Coronary artery (tissue), 2 donors: ENCODE measurements around the gene CCDC167.

Experiments used
- DNase-seq: peaks from one replicate; pipeline ENCODE4 v3.0.0-alpha.2; 2017; ENCODE audit warnings: low spot score
- H3K27ac ChIP-seq, 2 donors: fragments of 200-600 bp; sonication (generic); one replicate each; pipeline ENCODE4 v1.5.1; 2016 to 2019
- H3K4me3 ChIP-seq: fragments of 200-600 bp; sonication (generic); 2 replicates; pipeline ENCODE4 v1.5.1; 2016; ENCODE audit warnings: mild to moderate bottlenecking, moderate library complexity
- TF ChIP-seq, protein P1 (sequence below): fragments of 200-600 bp; sonication (generic); IDR thresholded peaks from one replicate; pipeline ENCODE4 v1.5.1; 2019; ENCODE audit warnings: antibody characterized with exemption

CCDC167 gene

DNA sequence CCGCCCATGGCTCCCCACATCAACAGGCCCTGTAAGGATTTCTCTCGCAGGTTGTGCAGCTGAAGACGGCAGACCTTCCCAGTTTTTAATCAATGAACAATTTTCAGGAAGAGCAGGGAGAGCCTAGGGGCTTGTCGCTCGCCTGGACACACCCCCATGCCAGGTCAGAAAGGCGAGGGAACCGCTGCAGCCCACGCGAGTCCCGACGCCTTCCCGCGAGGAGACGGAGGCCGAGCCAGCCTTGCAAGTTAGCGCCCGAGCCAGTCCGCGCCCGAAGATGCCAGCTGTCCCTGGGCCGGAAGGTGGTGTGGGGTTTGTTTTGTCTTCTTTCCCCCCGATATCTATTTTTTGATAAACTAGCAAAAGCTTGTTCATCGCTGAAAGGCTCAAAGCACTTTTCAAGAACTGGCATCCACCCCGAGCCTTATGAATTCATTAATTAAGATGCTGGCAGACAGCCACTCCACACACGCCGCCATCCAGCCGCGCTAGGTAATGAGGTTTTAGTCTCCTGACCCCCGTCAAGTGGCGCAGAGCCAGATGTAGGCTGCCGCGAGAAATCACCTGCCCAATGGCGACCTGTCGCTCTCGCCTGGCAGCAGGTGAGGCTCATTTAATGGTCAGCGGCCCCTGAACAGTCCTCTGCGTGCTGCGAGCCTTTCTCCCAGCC lies 6.6 kb downstream of the CCDC167 start:
- TF ChIP-seq, protein P1, sequence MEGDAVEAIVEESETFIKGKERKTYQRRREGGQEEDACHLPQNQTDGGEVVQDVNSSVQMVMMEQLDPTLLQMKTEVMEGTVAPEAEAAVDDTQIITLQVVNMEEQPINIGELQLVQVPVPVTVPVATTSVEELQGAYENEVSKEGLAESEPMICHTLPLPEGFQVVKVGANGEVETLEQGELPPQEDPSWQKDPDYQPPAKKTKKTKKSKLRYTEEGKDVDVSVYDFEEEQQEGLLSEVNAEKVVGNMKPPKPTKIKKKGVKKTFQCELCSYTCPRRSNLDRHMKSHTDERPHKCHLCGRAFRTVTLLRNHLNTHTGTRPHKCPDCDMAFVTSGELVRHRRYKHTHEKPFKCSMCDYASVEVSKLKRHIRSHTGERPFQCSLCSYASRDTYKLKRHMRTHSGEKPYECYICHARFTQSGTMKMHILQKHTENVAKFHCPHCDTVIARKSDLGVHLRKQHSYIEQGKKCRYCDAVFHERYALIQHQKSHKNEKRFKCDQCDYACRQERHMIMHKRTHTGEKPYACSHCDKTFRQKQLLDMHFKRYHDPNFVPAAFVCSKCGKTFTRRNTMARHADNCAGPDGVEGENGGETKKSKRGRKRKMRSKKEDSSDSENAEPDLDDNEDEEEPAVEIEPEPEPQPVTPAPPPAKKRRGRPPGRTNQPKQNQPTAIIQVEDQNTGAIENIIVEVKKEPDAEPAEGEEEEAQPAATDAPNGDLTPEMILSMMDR = no peak
- no peak for DNase-seq
- no peak overlapping the region for H3K27ac ChIP-seq
- no peak overlapping the region for H3K4me3 ChIP-seq

GRCh38 chr6:37492236-37492972 lies 7.3 kb downstream of the CCDC167 start:
- no peak overlapping the region for H3K4me3 ChIP-seq
- no peak overlapping the region for H3K27ac ChIP-seq
- DNase-seq = no peak
- TF ChIP-seq, protein P1 = no peak

GRCh38 chr6:37491830-37492208 lies 7.9 kb downstream of the CCDC167 start:
- Histone ChIP-seq H3K27ac (no peak overlapping the region), H3K4me3 (no peak overlapping the region)
- TF ChIP-seq, protein P1 = no peak
- no peak for DNase-seq

- no peak overlapping the region for H3K4me3 ChIP-seq
- TF ChIP-seq, protein P1 = no peak
- no peak overlapping the region for H3K27ac ChIP-seq
- no peak for DNase-seq
These were observed 8.4 kb downstream of the CCDC167 start for GRCh38 chr6:37491171-37491829.

GRCh38 chr6:37490536-37491170 lies 9.0 kb downstream of the CCDC167 start:
- Histone ChIP-seq H3K27ac (no peak overlapping the region), H3K4me3 (no peak overlapping the region)
- TF ChIP-seq, protein P1 = no peak
- no peak for DNase-seq

DNA sequence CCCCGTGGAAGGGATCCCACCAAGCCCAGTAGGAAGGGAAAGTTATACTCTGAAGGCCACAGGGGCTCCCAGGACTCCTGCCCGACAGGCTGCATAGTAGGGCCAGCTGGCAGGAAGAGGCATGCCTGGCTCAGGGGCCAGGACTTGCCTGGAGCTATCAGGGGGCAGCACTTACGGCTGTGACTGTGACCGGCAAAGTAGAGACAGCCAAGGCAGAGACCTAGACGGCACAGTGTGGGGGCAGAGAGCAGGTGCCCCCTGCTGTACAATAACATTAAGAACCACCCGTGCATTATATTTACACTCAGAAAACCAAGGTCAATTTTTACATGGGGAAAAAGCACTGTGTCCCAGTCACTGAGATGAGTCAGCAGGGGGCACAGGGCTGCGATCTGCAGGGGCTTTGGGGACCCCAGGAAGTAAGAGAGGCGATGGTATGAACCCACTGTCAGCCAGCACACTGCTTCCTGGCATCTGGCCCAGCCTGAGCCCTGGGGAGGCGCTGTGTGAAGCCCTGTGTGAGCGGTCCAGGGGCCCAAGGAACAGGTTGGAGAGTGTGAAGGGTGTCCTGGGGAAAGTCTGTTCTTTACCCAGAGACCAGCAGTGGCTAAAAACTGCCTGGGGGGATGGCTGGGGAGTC lies 9.9 kb downstream of the CCDC167 start:
- Histone ChIP-seq H3K4me3 (no peak overlapping the region), H3K27ac (no peak overlapping the region)
- no peak for DNase-seq
- TF ChIP-seq, protein P1 = no peak
